ENCODE data around the gene ROBO2.

Gene ROBO2

DNA sequence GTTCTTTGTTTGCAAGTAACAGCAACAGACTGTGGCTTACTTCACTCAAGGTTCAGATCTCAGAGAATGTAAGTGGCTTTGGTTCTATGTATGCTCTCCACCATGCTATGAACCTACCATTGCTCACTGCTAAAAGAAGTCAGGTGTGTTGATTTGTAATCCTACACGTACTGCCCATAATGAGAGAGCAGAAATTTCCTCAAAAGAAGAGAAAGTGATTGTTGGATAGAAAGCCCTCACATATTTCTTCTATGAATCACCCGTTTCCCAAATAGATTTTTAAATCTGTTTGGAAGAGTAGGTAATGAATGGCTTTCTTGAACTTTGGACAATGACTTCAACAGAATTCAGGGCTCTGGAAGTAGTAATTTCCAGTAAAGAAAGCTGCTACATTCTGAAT lies 565.4 kb downstream of the ROBO2 start:
- no peak for DNase-seq

DNA sequence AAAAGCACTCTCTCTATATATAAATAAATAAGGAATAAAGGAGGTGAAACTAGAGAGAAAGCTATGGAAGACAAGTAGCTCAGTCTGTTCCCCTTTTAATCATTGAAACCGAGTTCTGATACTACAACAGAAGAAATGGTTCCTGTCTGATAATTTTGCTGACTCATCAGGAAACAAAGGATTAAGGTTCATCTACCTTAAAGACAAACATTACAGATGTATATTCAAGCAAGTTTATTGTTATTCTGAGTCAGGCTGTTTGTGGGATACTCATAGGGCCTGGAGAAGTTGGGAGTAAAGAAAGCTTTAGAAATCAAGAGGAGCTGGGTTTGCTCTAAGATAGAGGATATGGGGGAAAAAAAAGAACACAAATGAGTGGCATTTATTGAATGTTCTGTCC lies 566.0 kb downstream of the ROBO2 start:
- no peak for DNase-seq

DNA sequence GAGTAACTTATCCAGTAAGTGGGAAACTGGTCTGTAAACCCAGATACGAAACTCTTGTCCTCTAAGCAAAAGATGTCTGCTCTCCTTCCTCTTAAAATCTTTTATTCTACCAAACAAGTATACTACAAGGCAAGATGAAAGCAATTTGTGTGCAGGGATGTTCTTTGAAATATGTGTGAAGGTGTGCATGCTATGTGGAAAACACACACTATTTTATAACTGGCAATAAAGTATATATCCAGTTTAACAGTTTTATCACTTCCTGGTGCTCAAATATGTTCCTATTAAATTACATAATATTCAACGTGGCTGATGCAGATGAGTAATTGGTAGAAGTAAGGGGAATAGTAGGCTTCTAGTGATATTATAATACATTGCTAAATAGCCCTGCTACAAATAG lies 566.5 kb downstream of the ROBO2 start:
- DNase-seq = no peak

DNA sequence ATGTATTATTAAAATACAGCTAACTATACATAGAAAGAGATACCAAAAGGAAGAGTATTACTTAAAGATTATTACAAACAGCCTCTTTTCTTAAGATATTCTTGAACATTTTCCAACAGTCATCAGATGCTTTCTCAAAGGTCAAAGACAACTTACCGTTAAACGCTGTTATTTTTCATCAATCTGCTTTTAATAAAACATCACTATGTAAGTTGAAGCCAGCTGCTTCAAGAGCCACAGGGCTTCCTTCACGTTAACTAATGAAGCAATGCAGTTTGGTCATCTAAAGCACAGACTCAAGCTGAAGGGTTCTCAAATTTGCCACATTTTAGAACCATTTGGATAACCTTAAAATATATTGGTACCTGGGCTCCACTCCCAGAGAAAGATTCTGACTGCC lies 578.8 kb downstream of the ROBO2 start:
- DNase-seq = no peak

DNA sequence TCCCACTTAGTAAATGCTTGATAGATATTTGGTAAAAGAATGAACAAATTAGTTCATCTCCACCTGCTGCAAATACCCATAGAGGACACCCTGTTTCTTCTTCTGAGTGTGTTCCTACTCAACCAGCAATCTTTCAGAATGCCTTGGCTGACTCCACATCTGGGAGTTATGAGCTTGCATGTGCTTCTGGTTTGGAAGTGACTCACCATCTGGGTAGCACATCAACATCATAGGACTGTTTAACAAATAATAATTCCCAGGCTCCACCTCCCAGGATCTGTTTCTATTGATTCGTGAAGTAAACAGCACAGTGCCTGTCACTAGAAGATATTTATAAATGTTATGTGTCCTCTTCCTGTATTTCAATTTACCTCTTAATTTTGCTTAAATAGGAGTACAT lies 580.1 kb downstream of the ROBO2 start:
- DNase-seq = no peak

DNA sequence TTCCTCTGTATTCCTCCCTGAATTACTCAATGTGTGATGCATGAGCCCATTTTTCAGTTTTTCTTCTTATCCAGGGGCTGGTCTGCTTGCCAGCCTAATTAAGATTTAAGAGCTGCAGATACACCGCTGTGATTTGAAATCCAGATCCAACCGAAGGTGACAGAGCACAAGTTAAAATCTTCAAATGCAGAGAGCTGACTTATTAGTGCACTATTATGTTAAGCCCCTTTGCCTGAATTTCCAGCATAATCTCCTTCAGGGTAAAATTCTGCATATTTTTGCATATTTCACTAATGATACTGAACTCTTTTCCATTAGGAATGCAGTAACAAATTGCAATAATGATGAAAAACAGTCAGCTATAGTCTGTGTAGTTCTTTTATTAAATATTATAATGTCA lies 583.6 kb downstream of the ROBO2 start:
- no peak for DNase-seq

DNA sequence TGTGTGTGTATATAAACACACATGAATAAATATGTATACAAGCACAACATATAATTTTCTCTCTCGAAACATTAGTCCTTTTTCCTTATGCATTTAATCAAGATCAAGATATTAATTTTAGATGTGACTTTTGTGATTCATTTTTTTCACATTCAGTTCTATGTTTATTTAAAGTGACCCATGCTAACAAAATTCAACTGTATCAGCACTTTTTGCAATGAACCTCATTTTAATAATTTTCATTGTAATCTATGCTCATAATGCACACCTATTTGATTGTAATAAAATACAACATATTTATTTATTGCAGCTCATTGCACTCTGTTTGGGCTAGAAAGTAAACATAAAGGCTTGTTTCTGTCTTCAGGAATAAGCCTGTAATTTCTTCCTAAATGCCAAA lies 586.3 kb downstream of the ROBO2 start:
- no peak for DNase-seq

DNA sequence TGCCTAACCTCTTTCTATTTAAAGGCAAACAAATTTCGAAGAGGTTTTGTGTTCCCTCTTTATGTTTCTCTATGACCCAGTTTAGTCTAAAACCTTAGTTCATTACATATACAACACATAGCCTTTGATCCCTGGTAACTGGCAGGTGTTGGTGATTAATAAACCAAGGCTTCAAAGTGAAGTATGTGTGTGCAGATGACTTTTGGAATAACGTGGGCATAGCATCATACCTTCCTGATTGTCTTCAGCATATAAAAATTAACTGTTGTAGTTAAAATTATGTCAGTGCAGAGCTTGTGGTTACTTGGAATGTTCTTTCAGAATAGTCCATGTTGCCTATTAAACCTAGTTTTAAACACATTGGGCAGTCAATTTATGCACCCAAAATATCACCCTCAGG lies 608.3 kb downstream of the ROBO2 start:
- DNase-seq = no peak

DNA sequence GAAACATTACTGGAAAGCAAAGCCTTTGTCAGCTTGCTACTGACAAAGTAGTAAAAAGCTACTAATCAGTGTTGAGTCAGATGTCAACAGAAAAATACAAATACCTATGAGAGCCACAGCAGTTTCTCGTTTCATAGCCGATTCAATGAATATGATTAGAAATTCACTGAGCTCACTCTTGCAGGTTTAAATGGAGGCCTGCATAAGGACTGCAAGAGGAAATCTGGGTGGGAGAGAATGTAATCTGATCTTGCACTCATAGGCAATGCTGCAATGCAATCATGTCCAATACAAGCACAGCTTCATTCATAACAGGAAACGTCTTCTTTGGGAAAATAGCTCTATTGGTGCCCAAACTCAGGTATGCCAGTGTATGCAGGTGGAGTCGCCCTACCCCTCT lies 608.8 kb downstream of the ROBO2 start:
- DNase-seq = no peak

DNA sequence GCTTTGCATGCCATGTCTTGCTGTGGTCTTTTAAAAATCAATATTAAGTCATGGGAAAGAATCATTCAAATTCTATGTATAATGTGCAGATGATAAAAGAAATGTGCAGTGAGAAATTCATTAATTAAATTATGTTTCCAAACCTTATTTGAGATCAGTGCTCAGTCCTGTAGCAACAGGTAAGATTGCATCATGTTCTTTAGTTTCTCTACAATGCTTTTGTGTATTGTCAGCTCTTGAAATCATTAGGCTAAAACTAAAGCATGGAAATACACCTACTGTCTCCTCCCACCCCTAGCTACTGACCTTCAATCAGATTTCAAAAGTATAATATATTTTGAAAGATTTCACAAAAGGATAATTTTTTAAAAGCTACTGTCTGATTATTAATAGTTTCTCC lies 612.7 kb downstream of the ROBO2 start:
- no peak for DNase-seq

DNA sequence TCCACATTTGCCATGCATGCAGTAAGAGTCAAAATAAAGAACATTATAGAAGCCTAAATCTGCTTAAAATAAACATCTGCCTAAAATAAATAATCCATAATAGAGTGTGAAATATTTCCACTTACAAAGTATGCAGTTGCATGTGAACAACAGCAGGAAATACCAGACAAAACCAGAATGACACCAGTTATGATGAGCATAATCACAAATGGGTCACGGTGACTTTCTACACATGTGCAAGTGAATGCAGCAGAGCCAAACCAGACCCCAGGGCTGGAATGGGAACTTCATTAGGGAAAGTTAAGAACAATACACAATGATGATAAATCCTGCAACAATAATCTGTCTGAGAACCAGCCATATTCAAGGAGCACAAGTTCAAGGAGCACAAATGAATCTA lies 615.5 kb downstream of the ROBO2 start:
- no peak for DNase-seq

DNA sequence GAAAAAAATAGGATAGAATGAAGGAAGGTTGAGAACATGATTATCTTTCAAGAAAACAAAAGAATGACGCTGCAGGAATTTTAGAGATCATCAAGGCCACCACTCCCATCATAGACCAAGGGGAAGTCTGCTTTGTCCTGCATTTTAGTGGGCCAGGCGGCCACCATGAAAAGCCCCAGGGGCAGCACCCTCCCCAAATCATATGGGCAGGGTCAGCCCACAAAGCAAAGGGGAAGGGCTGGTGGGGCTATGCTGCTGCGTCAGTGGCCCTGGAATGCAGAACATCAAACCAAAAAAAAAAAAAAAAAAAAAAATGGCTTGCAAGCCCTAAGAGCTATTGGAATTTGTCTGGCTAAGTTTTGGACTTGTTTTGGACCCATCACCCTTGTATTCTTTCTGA lies 620.8 kb downstream of the ROBO2 start:
- no peak for DNase-seq

DNA sequence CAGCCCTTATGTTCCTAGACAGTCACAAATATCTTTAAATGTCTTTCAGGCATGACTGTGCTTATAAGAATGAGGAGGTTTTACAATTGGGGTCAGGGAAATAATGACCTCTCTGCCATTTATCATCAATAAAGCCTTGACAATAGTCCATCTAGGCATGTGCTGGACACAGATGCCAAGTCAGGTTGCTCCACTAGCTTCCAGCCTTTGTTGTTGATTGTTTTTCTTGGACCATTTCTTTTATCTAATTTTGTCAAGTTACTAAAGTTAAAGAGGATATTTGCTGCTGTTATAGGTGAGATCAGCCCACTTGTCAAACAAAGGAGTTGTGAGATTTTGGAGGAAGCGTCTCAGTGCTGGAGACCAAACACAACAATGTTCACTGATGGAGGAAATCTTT lies 628.0 kb downstream of the ROBO2 start:
- DNase-seq = no peak

DNA sequence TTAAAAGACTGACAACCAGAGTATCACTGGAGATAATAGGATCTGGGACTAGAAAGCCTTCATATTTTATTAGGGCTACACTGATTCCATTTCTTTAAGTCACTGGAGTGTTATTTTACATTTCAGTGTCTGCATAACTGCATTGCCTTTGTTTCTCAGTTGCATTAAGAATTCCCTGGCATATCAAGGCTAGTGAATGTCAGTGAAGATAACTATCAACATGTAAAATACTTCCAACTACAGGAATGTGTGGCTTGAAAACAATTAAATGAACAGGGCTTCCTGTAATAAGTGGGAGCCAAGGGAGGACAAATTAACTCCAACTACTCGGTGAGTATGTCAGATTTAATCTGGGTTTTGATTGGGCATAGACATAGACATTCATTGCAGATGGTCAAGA lies 628.5 kb downstream of the ROBO2 start:
- DNase-seq = no peak

DNA sequence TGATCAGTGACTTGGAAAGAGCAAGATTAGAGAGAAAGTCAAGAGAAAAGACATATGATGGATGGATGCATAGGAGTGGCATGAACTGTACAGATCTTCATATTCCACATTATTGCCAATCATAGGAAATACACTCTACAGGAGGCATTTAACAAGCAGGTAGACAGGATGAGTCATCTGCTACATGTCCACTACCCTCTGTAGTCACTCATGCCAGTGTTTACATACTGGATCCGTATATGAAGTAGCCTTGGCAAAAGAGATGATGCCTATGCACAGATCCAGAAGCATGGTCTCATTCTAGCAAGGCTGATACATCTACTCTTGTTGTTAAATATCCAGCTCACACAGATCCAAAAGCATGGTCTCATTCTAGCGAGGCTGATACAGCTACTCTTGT lies 632.1 kb downstream of the ROBO2 start:
- no peak for DNase-seq

DNA sequence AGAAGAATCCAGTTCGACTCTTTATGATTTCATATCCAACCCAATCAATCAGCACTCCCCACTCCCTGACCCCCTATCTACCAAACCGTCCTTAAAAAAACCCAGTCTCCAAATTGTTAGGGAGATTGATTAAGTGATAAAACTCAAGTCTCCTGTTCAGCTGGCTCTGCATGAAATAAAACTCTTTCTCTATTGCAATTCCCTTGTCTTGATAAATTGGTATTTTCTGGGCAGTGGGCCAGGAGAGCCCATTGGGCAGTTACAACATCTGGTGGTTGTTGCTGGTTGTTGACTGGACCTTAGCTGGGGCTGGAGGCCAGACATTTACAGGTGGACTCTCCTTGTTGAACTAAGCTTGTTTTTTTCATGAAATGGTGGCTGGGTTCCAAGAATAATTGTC lies 642.3 kb downstream of the ROBO2 start:
- no peak for DNase-seq

DNA sequence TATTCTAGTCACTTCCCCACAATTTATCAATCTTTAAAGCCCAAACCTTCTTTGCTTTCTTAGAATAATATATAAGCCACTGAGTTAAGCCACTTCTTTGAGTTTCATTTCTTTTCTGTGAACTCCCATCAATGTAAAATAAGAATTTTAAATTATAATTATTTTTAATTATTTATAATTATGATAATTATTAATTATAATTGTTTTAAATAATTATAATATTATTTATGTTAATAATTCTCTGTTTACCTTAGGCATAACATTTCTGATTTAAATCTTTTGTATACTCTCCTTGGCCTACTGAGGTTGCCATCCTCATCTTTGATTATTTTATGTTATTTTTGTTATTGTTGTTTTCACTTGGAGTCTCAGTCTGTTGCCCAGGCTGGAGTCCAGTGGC lies 644.2 kb downstream of the ROBO2 start:
- DNase-seq = no peak

DNA sequence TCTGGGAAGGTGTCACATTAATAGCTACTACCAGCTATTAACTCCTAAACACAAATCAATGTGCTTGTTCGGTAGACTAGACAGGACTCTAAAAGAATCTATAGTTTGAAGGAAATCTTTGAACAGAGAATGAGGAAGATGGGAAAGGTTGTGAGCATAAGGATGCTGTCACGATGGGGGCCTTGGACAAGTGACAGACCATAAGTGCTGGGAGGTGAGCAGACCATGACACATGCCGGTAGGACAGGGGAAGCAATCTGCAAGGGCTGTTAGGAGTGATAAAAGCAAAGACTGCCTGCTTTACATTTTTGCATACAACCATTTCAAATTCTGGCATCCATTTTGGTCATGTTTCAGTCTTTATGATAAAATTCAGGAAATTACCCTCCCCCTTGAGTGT lies 645.8 kb downstream of the ROBO2 start:
- no peak for DNase-seq

DNA sequence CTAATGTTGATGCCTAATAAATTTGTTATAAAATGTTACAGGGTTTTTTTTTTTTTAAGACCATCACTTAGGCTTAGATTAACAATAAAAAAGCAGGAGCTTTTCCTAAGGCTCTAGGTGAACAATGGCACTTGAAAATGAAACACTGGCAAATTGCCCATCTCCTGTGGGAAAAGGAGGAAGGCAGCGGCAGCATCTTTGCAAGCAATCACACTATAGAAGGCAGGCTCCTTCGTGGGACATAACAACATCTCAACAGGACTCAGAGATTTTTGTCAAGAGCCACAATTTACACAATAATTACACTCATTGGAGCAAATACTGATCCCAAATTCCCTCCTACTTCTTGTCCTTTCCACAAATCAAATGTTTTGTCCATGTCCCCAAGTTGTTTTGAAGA lies 646.7 kb downstream of the ROBO2 start:
- DNase-seq = no peak

DNA sequence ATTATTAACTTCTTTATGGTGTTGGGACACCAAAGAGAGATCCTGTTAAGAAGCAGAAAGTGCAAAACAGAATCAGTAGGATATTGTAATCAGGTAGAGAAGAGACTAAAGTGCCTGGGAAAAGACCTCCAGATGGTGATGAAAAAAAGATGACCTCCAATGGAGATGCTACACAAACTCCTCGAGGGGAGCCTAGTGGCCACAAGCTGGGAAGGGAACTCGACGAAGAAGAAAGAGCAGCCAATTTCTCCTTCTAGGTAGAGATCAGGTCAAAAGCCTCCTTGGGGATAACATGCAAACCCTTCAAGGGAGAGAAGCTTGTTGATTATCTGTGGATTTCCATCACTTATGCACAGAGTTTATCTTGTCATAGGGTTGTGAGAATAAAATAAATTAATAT lies 647.6 kb downstream of the ROBO2 start:
- no peak for DNase-seq

DNA sequence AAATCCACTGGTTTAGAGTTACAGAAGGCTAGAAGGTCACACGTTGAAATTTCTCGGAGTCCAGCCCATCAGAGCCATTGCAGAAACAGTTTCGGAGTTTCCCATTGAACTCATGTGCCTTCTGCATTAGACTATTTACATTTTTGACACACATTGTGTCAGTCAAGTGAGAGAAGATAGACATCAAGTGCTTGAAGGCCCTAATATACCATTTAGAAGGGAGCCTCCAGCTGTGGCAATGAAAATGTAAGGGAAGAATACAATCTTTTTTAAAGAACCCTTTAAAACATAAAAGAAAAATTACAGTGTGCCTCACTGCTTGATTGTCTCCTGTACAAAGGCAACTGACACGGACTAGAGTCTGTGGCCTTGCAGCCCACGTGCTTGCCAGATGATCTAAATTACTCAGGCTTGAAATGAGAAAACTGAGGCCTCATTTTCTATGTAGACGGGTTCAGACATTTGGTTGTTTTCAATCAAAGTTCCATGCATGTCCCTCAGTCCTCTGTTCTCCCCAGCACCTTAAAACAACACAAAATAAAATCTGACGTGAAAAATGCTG lies 650.5 kb downstream of the ROBO2 start:
- DNase-seq = no peak

DNA sequence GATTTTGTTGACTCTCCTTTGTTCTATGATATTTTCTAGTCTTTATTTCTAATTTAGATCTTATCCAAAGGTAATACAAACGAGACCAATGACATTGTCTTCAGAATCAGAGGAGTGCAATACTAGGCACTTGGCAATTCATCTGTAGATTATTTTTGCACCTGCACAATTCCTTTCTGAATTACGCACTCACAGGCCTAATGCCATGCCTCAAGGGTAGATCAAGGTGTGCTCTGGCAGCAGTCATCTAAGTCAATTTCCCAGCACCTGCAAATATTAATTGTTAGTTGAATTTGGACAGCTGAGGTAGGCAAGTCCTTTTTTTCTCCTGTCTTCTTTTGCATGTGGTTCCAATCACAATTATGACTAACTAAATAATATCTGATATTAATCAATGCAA lies 653.2 kb downstream of the ROBO2 start:
- no peak for DNase-seq

DNA sequence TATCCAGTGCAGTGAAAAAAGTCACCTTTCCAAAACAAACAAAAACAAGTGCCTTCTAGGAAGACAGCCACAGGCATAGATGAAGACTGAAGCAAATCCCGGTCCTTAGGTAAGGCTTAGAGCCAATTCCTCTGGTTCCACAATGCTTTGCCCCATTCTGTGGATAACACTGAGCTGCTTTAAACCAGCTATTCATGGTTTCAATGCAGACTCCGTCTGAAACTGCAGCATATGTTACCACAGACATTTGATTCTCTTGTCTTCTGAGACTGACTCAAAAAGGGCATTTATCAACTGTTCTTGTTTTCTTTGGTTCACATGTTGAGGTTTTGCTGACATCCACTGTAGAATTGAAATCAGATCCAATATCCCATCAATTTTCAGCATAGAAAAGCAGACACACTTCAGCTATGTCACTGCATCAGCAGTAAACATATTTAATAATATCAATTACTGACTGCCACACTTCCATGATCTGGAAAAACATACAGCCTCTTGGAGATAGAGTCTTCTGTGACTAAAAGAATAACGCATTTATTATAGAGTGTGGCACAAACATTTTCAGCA lies 659.3 kb downstream of the ROBO2 start:
- no peak for DNase-seq

Data from activated T-cell treated with anti-CD3 and anti-CD28 coated beads for 4 hours (primary cell).